Ammon's horn (tissue), 1 donor: ENCODE data around the gene HBA1.
"Not testable (repeated sequence)": the region's sequence is repeated elsewhere in the genome, so short reads cannot be mapped to it uniquely, and the experiment has no call there.

Experiments
- DNase-seq: peaks from one replicate; pipeline ENCODE4 v3.0.0-alpha.2; 2016; ENCODE audit warnings: low spot score

The HBA1 gene

GRCh38 chr16:160242-160641, 16.2 kb upstream of the HBA1 start:
- DNase-seq = not testable (repeated sequence)

- DNase-seq = no peak
These were observed 15.7 kb upstream of the HBA1 start for GRCh38 chr16:160691-161190.

GRCh38 chr16:162271-162991, 14.0 kb upstream of the HBA1 start:
- DNase-seq = no peak

GRCh38 chr16:163139-163538, 13.3 kb upstream of the HBA1 start:
- not testable (repeated sequence) for DNase-seq

- not testable (repeated sequence) for DNase-seq
These were observed 12.8 kb upstream of the HBA1 start for GRCh38 chr16:163696-164095.

- DNase-seq = not testable (repeated sequence)
These were observed 12.2 kb upstream of the HBA1 start for GRCh38 chr16:164134-164823.

- DNase-seq = no peak
These were observed 11.5 kb upstream of the HBA1 start for GRCh38 chr16:164827-165538.

- no peak for DNase-seq
These were observed 10.7 kb upstream of the HBA1 start, which contains the start of gene HBM for GRCh38 chr16:165539-166374. TSS of gene HBM (plus strand) at chr16:165978. CDS start at chr16:165998, 20 bp downstream.

- DNase-seq = no peak
These were observed 9.9 kb upstream of the HBA1 start for GRCh38 chr16:166375-167121.

GRCh38 chr16:167122-167690, 9.3 kb upstream of the HBA1 start:
- DNase-seq = no peak

GRCh38 chr16:168424-168823, 8.1 kb upstream of the HBA1 start:
- DNase-seq = no peak

- DNase-seq = no peak
These were observed 7.5 kb upstream of the HBA1 start for GRCh38 chr16:169014-169413.

- DNase-seq = not testable (repeated sequence)
These were observed 6.4 kb upstream of the HBA1 start for GRCh38 chr16:170088-170507.

GRCh38 chr16:170788-171187, 5.7 kb upstream of the HBA1 start:
- DNase-seq = no peak

GRCh38 chr16:172374-172941, 4.0 kb upstream of the HBA1 start, which contains the start of gene HBA2:
TSS of gene HBA2 (plus strand) at chr16:172876. CDS start at chr16:172913, 37 bp downstream.
- DNase-seq = not testable (repeated sequence)

- not testable (repeated sequence) for DNase-seq
These were observed 3.1 kb upstream of the HBA1 start for GRCh38 chr16:173211-173854.

GRCh38 chr16:173928-174769, 2.3 kb upstream of the HBA1 start:
- not testable (repeated sequence) for DNase-seq
